HEK293T (cell line): ENCODE measurements around the gene ASTN2.

Source experiments
- BHLHE40 ChIP-seq: fragments of 450-650 bp; IDR thresholded peaks from 2 replicates; pipeline ENCODE4 v1.6.1; 2016; ENCODE audit warnings: mild to moderate bottlenecking, moderate library complexity, borderline replicate concordance
- CTBP1 ChIP-seq: fragments of 450-650 bp; IDR thresholded peaks from 2 replicates; pipeline ENCODE4 v1.6.1; 2016; ENCODE audit warnings: borderline replicate concordance
- FOXA1 ChIP-seq: fragments of 450-650 bp; IDR thresholded peaks from 2 replicates; pipeline ENCODE4 v1.6.1; 2016; ENCODE audit warnings: mild to moderate bottlenecking
- FOXK2 ChIP-seq: fragments of 450-650 bp; IDR thresholded peaks from 2 replicates; pipeline ENCODE4 v1.6.1; 2016; ENCODE audit warnings: mild to moderate bottlenecking
- FOXM1 ChIP-seq: fragments of 450-650 bp; IDR thresholded peaks from 2 replicates; pipeline ENCODE4 v1.6.1; 2017; ENCODE audit warnings: mild to moderate bottlenecking, borderline replicate concordance
- HDGF ChIP-seq: fragments of 450-650 bp; IDR thresholded peaks from 2 replicates; pipeline ENCODE4 v1.6.1; 2017; ENCODE audit warnings: antibody characterized with exemption, borderline replicate concordance
- LEF1 ChIP-seq: fragments of 450-650 bp; IDR thresholded peaks from 2 replicates; pipeline ENCODE4 v1.6.1; 2017; ENCODE audit warnings: mild to moderate bottlenecking, borderline replicate concordance
- NFRKB ChIP-seq: fragments of 450-650 bp; IDR thresholded peaks from 2 replicates; pipeline ENCODE4 v1.6.1; 2016; ENCODE audit warnings: mild to moderate bottlenecking, moderate library complexity
- SP1 ChIP-seq: fragments of 450-650 bp; IDR thresholded peaks from 2 replicates; pipeline ENCODE4 v1.6.1; 2017
- TARDBP ChIP-seq: fragments of 450-650 bp; IDR thresholded peaks from 2 replicates; pipeline ENCODE4 v1.6.1; 2016

DNA sequence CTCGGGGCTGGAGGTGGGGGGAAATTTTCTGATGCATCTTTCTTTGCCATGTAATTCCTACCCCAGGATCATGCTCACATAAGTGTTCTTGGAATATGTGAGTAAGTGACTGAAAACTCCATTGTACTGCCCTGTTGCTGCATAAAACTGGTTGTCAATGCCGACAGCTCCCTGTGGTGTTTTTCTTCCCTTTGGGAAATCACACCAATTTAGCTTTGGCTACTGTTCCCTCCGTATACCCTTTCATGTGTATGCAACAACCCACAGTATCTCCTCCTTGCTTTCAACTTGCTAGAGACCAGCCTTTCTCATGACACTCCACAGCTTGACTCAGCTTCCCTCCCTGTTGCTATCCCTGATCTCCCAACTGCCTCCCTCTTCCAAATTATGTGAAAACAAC lies 487.1 kb downstream of the ASTN2 start:
- TF ChIP-seq HDGF (no peak), CTBP1 (no peak), FOXM1 (no peak), LEF1 (no peak), BHLHE40 (no peak), FOXA1 (no peak), FOXK2 (no peak), SP1 (no peak), NFRKB (no peak), TARDBP (no peak)
